Measurements from ENCODE around the gene STON1.

Gene STON1

DNA sequence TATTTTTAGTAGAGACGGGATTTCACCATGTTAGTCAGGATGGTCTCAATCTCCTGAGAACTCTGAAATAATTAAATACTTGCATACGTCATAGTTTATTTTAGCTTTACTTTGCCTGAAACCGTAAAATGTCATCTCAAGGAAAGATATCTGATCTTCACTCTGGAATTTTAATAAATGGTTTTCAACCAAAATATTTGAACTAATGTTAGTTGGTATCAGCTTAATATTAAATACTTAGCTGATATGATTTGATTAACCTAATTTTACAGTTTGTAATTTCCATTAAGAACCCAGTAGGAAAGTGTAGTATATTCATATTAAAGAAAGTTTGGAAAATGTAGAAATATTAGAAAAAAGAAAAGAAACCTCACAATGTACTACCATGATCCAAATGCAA lies 41.4 kb upstream of the STON1 start:
- CTCF ChIA-PET, result interaction anchor here (0.5 to 0.7 kb wide), 2 partner anchors 16 to 52 kb away, joined by 3 read pairs; no protein-coding TSS in a partner anchor
- Histone ChIP-seq H3K27ac (ENCODE audit: extremely low read depth, low read depth, low read length) (no peak overlapping the region), H3K9me3 (ENCODE audit: control insufficient read depth, insufficient read depth, low read depth, low read length) (no peaks in the 10 kb centered on the region), H3K4me3 (ENCODE audit: low read depth, low read length) (no peak overlapping the region), H3K4me1 (ENCODE audit: control insufficient read depth, insufficient read depth, low read length) (no peaks in the 10 kb centered on the region), H3K36me3 (ENCODE audit: control insufficient read depth in 2 of 2, insufficient read depth in 1 of 2, low read length in 2 of 2) (peaks cover 9 to 13% of the 10 kb centered on the region in 2 experiments)
- POLR2A ChIA-PET, result no interaction called here
- TF ChIP-seq, protein P1, sequence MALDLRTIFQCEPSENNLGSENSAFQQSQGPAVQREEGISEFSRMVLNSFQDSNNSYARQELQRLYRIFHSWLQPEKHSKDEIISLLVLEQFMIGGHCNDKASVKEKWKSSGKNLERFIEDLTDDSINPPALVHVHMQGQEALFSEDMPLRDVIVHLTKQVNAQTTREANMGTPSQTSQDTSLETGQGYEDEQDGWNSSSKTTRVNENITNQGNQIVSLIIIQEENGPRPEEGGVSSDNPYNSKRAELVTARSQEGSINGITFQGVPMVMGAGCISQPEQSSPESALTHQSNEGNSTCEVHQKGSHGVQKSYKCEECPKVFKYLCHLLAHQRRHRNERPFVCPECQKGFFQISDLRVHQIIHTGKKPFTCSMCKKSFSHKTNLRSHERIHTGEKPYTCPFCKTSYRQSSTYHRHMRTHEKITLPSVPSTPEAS (tag by site-specific recombination; IDR thresholded peaks at IDR 0.05), result no peak
- TF ChIP-seq ZNF785 (tag by site-specific recombination; IDR thresholded peaks at IDR 0.05) (no peak), ZNF791 (tag by site-specific recombination; IDR thresholded peaks at IDR 0.05) (no peak), ZNF76 (tag by site-specific recombination; IDR thresholded peaks at IDR 0.05; ENCODE audit: borderline replicate concordance, low read depth) (no peak)
- TF ChIP-seq, protein P2, sequence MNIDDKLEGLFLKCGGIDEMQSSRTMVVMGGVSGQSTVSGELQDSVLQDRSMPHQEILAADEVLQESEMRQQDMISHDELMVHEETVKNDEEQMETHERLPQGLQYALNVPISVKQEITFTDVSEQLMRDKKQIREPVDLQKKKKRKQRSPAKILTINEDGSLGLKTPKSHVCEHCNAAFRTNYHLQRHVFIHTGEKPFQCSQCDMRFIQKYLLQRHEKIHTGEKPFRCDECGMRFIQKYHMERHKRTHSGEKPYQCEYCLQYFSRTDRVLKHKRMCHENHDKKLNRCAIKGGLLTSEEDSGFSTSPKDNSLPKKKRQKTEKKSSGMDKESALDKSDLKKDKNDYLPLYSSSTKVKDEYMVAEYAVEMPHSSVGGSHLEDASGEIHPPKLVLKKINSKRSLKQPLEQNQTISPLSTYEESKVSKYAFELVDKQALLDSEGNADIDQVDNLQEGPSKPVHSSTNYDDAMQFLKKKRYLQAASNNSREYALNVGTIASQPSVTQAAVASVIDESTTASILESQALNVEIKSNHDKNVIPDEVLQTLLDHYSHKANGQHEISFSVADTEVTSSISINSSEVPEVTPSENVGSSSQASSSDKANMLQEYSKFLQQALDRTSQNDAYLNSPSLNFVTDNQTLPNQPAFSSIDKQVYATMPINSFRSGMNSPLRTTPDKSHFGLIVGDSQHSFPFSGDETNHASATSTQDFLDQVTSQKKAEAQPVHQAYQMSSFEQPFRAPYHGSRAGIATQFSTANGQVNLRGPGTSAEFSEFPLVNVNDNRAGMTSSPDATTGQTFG (tag by site-specific recombination; IDR thresholded peaks at IDR 0.05; ENCODE audit: borderline replicate concordance), result no peak

DNA sequence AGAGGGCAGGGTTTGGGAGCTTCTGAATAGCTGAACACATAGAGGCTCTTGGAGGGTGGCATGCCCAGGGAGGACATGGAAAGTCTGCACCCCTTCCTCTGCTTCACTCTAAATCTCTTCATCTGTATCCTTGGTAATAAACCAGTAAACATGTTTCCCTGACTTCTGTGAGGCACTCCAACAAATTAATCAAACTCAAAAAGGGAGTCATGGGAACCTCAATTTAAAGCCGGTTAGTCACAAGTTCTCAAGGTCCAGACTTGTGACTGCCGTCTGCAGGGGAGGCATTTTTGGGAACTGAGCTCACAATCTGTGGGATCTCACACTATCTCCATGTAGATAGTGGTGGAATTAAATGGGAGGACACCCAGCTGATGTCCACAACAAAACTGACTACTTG lies 33.1 kb upstream of the STON1 start:
- Histone ChIP-seq H3K9me3 (ENCODE audit: control insufficient read depth, insufficient read depth, low read depth, low read length) (no peaks in the 10 kb centered on the region), H3K4me1 (ENCODE audit: control insufficient read depth, insufficient read depth, low read length) (no peaks in the 10 kb centered on the region), H3K4me3 (ENCODE audit: low read depth, low read length) (no peak overlapping the region), H3K27ac (ENCODE audit: extremely low read depth, low read depth, low read length) (no peak overlapping the region), H3K36me3 (ENCODE audit: control insufficient read depth in 2 of 2, insufficient read depth in 1 of 2, low read length in 2 of 2) (peaks cover 21 to 25% of the 10 kb centered on the region in 2 experiments)
- ChIA-PET CTCF (interaction anchor here (0.6 to 1.8 kb wide), 2 partner anchors 26 to 644 kb away, joined by 3 to 7 read pairs; no protein-coding TSS in a partner anchor), POLR2A (no interaction called here)
- no peak for TF ChIP-seq ZNF335 (tag by site-specific recombination; conservative IDR thresholded peaks at IDR 0.05)
- TF ChIP-seq ZNF623 (tag by site-specific recombination; IDR thresholded peaks at IDR 0.05), result no peak
- TF ChIP-seq SP3 (tag by site-specific recombination; IDR thresholded peaks at IDR 0.05), result no peak
- no peak for TF ChIP-seq YY2 (tag by site-specific recombination; IDR thresholded peaks at IDR 0.05)
- TF ChIP-seq GLI2 (tag by site-specific recombination; IDR thresholded peaks at IDR 0.05; ENCODE audit: borderline replicate concordance, low read depth), result no peak
- TF ChIP-seq BCL11B (tag by site-specific recombination; IDR thresholded peaks at IDR 0.05; ENCODE audit: low read depth), result no peak
- no peak for TF ChIP-seq ZBTB1 (tag by site-specific recombination; IDR thresholded peaks at IDR 0.05)
- TF ChIP-seq ZNF561 (tag by site-specific recombination; IDR thresholded peaks at IDR 0.05; ENCODE audit: borderline replicate concordance), result no peak
- TF ChIP-seq, protein P3, sequence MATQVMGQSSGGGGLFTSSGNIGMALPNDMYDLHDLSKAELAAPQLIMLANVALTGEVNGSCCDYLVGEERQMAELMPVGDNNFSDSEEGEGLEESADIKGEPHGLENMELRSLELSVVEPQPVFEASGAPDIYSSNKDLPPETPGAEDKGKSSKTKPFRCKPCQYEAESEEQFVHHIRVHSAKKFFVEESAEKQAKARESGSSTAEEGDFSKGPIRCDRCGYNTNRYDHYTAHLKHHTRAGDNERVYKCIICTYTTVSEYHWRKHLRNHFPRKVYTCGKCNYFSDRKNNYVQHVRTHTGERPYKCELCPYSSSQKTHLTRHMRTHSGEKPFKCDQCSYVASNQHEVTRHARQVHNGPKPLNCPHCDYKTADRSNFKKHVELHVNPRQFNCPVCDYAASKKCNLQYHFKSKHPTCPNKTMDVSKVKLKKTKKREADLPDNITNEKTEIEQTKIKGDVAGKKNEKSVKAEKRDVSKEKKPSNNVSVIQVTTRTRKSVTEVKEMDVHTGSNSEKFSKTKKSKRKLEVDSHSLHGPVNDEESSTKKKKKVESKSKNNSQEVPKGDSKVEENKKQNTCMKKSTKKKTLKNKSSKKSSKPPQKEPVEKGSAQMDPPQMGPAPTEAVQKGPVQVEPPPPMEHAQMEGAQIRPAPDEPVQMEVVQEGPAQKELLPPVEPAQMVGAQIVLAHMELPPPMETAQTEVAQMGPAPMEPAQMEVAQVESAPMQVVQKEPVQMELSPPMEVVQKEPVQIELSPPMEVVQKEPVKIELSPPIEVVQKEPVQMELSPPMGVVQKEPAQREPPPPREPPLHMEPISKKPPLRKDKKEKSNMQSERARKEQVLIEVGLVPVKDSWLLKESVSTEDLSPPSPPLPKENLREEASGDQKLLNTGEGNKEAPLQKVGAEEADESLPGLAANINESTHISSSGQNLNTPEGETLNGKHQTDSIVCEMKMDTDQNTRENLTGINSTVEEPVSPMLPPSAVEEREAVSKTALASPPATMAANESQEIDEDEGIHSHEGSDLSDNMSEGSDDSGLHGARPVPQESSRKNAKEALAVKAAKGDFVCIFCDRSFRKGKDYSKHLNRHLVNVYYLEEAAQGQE (tag by site-specific recombination; IDR thresholded peaks at IDR 0.05), result no peak
- TF ChIP-seq ZNF16 (tag by site-specific recombination; IDR thresholded peaks at IDR 0.05; ENCODE audit: low read depth), result no peak
- no peak for TF ChIP-seq ZNF670 (tag by site-specific recombination; IDR thresholded peaks at IDR 0.05; ENCODE audit: low read depth)
- TF ChIP-seq ZNF701 (tag by site-specific recombination; IDR thresholded peaks at IDR 0.05), result no peak
- no peak for TF ChIP-seq ZNF837 (tag by site-specific recombination; IDR thresholded peaks at IDR 0.05)
- no peak for TF ChIP-seq REPIN1 (tag by site-specific recombination; IDR thresholded peaks at IDR 0.05; ENCODE audit: low read depth)
- TF ChIP-seq HOXA7 (CRISPR knock-in tag; IDR thresholded peaks at IDR 0.05; ENCODE audit: borderline replicate concordance), result no peak
- TF ChIP-seq ZNF175 (tag by site-specific recombination; IDR thresholded peaks at IDR 0.05), result no peak

Measured in HEK293 (cell line).